ENCODE measurements around the gene ANKRD24.

Gene ANKRD24

DNA sequence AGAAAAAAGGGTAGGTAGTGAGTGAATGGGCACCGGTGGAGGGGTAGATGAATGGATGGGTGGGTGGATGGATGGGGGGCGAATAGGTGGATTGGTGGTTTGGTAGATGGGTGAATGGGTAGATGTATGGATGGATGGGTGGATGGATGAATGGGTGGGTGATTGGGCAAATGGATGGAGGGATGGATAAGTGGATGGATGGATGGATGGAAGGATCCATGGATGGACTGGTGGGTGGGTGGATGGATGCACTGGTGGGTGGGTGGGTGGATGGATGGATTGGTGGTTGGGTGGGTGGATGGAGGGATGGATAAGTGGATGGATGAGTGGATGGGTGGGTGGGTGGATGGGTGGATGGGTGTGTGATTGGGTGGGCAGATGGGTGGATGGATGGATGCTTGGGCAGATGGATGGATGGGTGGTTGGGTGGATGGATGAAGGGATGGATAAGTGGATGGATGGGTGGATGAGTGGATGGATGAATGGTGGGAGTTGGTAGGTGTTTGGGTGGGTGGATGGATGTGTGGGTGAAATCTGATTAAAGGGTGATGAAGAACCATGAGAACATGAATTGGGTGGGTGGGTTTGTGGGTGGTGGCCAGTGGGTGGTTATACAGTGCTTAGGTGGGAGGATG lies 2.3 kb downstream of the ANKRD24 start:
- Histone ChIP-seq H3K4me3 (ENCODE audit: low read length) (no peak overlapping the region), H3K36me3 (ENCODE audit: control insufficient read depth, low read length) (peaks cover 11% of the 10 kb centered on the region), H3K27ac (ENCODE audit: low read depth, low read length) (no peak overlapping the region), H4K20me1 (ENCODE audit: control insufficient read depth, insufficient read depth, low read depth, low read length) (0 out of 2 replicates have a peak, but pooled peaks cover 4% of the 10 kb centered on the region), H3K79me2 (ENCODE audit: control insufficient read depth, low read length) (peaks cover 20% of the 10 kb centered on the region), H3F3A (ENCODE audit: control insufficient read depth, insufficient read depth) (no peaks in the 10 kb centered on the region), H3K9me3 (ENCODE audit: control insufficient read depth, insufficient read depth, low read length) (no peaks in the 10 kb centered on the region), H3K9me2 (replicated peaks; ENCODE audit: control insufficient read depth, low read length) (no peaks in the 10 kb centered on the region), H3K4me2 (ENCODE audit: low read length) (no peak overlapping the region; the same call in 1 of the 2 replicates), H3K4me1 (ENCODE audit: control insufficient read depth, low read length) (peaks cover 40% of the 10 kb centered on the region), H3K27me3 (ENCODE audit: control insufficient read depth, low read length) (no peaks in the 10 kb centered on the region)
- no peak for TF ChIP-seq EZH2phosphoT487 (IDR thresholded peaks at IDR 0.05; ENCODE audit: borderline replicate concordance, low read length)
- TF ChIP-seq, protein P1, sequence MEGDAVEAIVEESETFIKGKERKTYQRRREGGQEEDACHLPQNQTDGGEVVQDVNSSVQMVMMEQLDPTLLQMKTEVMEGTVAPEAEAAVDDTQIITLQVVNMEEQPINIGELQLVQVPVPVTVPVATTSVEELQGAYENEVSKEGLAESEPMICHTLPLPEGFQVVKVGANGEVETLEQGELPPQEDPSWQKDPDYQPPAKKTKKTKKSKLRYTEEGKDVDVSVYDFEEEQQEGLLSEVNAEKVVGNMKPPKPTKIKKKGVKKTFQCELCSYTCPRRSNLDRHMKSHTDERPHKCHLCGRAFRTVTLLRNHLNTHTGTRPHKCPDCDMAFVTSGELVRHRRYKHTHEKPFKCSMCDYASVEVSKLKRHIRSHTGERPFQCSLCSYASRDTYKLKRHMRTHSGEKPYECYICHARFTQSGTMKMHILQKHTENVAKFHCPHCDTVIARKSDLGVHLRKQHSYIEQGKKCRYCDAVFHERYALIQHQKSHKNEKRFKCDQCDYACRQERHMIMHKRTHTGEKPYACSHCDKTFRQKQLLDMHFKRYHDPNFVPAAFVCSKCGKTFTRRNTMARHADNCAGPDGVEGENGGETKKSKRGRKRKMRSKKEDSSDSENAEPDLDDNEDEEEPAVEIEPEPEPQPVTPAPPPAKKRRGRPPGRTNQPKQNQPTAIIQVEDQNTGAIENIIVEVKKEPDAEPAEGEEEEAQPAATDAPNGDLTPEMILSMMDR (IDR thresholded peaks at IDR 0.05; ENCODE audit: low read depth, low read length, poor library complexity, severe bottlenecking), result no peak

DNA sequence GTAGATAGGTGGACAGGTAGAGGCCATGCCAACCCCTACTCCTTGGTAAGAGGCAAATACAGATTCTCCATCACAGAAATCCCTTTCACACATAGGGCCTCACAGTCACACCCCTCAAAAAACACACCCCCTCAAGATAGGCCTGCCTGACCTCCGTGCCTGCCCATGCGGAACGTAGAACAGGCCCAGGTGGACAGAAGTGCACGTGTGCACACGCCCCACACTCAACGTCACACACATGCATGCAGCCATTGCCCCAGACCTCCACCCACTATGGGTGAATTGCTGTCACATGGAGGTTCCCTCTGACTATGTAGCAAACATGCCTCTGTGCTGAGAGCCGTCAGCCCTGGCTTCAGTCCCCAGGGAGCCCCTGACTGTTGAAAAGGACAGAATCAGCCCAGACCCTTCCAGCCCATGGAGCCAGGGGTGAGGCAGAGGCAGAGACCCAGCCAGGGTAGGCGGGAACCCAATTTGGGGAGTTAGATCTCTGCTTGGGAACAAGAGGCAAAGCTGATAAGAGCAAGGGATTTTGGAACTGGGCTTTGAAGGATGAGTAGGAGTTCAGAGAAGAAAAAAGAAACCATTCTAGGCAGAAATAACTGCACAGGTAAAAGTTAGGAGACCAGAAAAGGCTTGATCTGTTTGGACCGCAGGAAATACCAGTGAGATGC lies 3.1 kb downstream of the ANKRD24 start:
- no peaks in the 10 kb centered on the region for H3K9me2 ChIP-seq (replicated peaks; ENCODE audit: control insufficient read depth, low read length)
- H3K36me3 ChIP-seq (ENCODE audit: control insufficient read depth, low read length), result peaks cover 7% of the 10 kb centered on the region
- H3K9me3 ChIP-seq (ENCODE audit: control insufficient read depth, insufficient read depth, low read length), result no peaks in the 10 kb centered on the region
- H3F3A ChIP-seq (ENCODE audit: control insufficient read depth, insufficient read depth), result no peaks in the 10 kb centered on the region
- H3K4me1 ChIP-seq (ENCODE audit: control insufficient read depth, low read length), result peaks cover 36% of the 10 kb centered on the region
- TF ChIP-seq, protein P1 (IDR thresholded peaks at IDR 0.05; ENCODE audit: low read depth, low read length, poor library complexity, severe bottlenecking), result no peak
- TF ChIP-seq EZH2phosphoT487 (IDR thresholded peaks at IDR 0.05; ENCODE audit: borderline replicate concordance, low read length), result no peak
- H3K4me2 ChIP-seq (ENCODE audit: low read length), result no peak overlapping the region
- peaks cover 18% of the 10 kb centered on the region for H3K79me2 ChIP-seq (ENCODE audit: control insufficient read depth, low read length)
- 0 out of 2 replicates have a peak, but pooled peaks cover under 1% of the 10 kb centered on the region for H4K20me1 ChIP-seq (ENCODE audit: control insufficient read depth, insufficient read depth, low read depth, low read length)
- H3K27ac ChIP-seq (ENCODE audit: low read depth, low read length), result no peak overlapping the region
- H3K27me3 ChIP-seq (ENCODE audit: control insufficient read depth, low read length), result no peaks in the 10 kb centered on the region
- H3K4me3 ChIP-seq (ENCODE audit: low read length), result no peak overlapping the region

DNA sequence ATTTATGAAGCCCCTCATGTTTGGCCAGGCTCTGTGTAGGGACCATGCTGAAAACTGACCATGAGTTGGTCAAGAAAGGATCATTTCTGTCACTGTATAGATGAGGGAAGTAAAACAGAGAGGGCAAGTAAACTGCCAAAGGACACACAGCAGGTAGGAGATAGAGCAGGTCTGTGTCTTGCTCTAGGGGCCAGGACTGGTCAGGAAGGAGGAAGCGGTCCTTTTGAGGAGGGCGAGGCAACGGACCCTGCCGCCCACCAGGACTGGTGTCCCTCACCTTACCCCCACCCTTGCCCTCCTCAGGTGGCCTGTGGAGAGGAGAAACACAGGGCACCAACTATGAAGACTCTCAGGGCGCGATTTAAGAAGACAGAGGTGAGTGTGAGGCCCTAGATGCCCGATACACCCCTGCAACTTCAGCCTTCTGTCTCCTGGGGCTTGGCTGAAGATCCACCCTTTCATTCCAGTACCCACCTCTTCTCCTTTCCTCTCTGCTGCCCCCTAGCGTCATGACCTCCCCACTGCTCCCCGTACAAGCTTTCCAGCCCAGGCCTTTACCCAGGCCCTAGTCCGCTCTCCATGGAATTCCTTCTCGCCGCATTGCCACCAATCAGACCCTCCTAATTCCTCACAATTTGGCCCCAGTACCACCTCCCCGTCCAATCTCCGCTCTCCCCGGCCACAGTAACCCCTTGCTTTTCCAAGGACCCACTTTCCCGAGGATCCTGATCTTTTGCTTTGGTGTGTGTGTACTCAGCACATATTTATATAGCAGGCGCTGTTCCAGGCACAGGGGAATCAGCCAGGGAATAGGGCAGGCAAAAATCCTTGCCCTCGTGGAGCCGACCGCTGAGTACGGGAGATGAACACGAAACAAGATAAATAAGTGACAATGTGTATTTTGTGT lies 3.9 kb downstream of the ANKRD24 start:
- no peaks in the 10 kb centered on the region for H3F3A ChIP-seq (ENCODE audit: control insufficient read depth, insufficient read depth)
- H3K9me2 ChIP-seq (replicated peaks; ENCODE audit: control insufficient read depth, low read length), result no peaks in the 10 kb centered on the region
- peaks cover 10% of the 10 kb centered on the region for H3K79me2 ChIP-seq (ENCODE audit: control insufficient read depth, low read length)
- H3K4me1 ChIP-seq (ENCODE audit: control insufficient read depth, low read length), result peaks cover 28% of the 10 kb centered on the region
- peak overlapping the region; percentile 29; the same call in 1 of the 2 replicates for H3K4me2 ChIP-seq (ENCODE audit: low read length)
- H3K36me3 ChIP-seq (ENCODE audit: control insufficient read depth, low read length), result peaks cover 5% of the 10 kb centered on the region
- no peaks in the 10 kb centered on the region for H3K27me3 ChIP-seq (ENCODE audit: control insufficient read depth, low read length)
- H3K27ac ChIP-seq (ENCODE audit: low read depth, low read length), result no peak overlapping the region
- H4K20me1 ChIP-seq (ENCODE audit: control insufficient read depth, insufficient read depth, low read depth, low read length), result no peaks in the 10 kb centered on the region
- TF ChIP-seq EZH2phosphoT487 (IDR thresholded peaks at IDR 0.05; ENCODE audit: borderline replicate concordance, low read length), result no peak
- TF ChIP-seq, protein P1 (IDR thresholded peaks at IDR 0.05; ENCODE audit: low read depth, low read length, poor library complexity, severe bottlenecking), result peak; percentile 94
- H3K9me3 ChIP-seq (ENCODE audit: control insufficient read depth, insufficient read depth, low read length), result no peaks in the 10 kb centered on the region
- H3K4me3 ChIP-seq (ENCODE audit: low read length), result no peak overlapping the region

Data from DOHH2 (cell line).